HG03039 (cell line): ENCODE results near the gene HSP90B1.

Experiments
- ATAC-seq: cut with Tn5 transposase; IDR thresholded peaks from one replicate; pipeline ENCODE4 v1.9.1; 2021; ENCODE audit warnings: mild to moderate bottlenecking, moderate library complexity; ENCODE audit not compliant: unreplicated experiment

HSP90B1 gene

DNA sequence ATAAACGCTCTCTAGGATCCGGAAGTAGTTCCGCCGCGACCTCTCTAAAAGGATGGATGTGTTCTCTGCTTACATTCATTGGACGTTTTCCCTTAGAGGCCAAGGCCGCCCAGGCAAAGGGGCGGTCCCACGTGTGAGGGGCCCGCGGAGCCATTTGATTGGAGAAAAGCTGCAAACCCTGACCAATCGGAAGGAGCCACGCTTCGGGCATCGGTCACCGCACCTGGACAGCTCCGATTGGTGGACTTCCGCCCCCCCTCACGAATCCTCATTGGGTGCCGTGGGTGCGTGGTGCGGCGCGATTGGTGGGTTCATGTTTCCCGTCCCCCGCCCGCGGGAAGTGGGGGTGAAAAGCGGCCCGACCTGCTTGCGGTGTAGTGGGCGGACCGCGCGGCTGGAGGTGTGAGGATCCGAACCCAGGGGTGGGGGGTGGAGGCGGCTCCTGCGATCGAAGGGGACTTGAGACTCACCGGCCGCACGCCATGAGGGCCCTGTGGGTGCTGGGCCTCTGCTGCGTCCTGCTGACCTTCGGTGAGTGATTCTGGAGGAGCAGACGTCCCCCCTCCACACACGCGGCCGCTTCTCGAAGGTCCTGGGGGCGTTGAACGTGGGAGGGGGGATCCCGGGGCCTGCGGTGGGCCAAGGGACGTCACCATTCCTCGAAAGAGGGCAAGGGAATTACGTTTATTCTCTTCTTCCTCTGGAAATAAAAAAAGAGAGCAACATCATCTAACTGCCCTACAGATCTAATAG, at the start of gene HSP90B1:
HSP90B1 (plus strand) TSS at position 377 of the 753 bp plus-strand sequence; CDS start at position 483, 106 bp downstream.
- peak; percentile 51 for ATAC-seq

DNA sequence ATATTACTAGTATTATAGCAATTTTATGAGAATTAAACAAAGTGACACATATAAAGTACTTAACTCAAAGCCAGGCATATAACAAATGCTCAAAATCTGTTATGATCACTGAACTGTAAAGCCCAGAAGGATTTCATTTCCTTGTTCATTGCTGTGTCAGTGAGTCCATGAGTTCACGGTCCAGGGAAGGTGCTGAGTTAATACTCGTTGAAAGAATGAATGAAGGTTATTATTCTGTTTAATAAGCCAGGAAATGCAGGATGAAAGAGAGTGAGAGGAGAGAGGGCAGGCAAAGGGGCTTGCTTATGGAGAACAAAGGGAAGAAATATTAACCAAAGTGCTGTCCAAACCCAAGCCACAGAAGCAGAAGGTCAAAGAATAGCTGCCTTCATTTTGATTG, 48.9 kb upstream of the HSP90B1 start:
- ATAC-seq: no peak

DNA sequence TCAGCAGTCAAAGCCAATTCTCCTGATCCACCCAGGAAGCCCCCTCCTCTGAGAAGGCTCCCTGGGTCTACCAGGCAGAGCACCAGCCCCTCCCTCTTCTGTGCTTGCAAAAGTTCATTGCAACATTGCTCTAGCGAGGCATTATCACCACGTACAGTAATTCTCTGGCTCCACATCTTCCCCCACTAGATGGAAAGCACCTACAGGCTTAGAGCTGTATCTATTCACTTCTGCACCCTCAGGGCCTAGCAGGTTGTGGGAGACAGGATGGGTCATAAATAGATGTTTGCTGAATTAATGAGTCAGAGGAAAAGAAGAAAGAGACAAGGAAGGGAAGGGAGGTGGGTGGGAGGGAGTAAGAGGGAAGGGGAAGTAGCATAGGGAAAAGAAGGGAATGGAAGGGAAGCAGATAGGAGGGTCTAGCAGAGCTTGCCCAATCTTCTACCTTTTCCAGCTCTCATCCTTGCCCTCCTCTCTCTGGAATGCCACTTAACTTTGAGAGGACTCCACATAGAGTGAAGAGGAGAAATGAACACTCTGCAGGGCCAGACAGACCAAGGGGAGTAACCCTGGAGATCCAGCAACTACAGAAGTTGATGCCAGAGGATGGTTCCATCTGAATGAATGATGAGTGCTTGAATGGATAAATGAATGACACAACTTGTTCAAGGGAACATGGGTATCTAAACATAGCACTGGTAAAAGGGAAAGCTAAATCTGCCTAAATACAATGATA, 47.2 kb upstream of the HSP90B1 start:
- ATAC-seq: no peak

DNA sequence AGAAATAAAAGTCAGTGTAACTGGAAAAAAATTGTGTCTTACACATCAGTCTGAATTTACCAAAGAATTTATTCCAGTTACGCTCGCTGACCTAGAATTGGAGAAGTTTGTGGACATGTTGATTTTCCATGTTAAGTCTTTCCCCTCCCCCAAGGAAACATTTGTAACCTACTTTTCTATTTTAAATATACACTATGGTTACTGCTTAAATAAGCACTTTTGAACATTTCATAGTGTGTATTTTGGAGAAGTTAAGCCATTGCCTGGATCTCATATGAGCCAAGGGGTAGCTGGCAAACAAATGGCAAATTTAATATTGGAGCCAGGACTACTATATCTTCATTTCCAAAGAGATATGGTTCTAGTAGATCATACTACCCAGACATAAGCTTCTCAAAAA, 46.3 kb upstream of the HSP90B1 start:
- no peak for ATAC-seq

DNA sequence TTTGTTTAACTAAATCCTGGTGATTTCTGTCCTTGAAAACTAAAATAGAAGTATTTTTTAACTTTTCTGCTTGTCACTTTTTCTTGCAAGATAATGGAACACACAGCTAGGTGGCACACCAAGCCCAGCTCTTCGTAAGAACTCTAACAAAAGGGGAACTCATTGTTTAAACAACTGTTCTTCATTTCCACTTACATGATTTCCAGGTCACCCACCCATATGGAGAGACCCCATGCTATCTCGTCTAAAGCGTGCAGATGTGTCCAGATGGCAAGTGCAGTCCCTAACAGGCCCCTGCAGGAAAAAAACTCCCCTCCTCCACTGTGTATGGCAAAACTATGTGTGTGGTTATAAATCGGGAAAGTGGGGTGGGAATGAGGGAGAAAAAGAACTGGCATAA, 45.9 kb upstream of the HSP90B1 start:
- no peak for ATAC-seq

DNA sequence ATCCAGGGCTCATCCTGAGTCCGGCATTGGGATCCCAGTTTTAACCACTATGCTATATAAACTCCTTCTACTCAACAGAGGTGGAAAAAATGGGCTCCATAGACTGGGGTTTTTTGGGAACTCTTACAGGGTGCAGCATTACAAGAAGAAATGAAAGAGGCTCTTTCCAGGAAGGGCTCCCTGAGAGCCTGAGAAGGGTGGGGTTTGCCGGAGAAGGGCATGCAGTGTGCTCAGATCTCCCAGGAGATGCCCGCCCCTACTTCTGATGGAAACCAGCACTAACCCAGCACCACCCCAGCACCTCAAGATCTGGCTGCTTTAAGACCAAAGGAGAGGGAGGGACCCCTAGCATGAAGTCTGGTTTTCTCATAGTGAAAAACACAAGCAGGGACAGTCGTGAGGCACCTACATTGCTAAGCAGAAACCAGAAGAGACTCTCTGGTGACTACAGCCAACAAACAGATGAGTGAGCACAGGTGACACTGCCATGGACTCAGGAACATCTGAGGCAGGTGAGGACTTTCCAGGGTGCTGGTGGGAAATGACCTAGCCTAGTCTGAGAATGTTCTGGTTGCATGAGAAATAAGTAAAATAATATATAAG, 43.9 kb upstream of the HSP90B1 start:
- no peak for ATAC-seq

DNA sequence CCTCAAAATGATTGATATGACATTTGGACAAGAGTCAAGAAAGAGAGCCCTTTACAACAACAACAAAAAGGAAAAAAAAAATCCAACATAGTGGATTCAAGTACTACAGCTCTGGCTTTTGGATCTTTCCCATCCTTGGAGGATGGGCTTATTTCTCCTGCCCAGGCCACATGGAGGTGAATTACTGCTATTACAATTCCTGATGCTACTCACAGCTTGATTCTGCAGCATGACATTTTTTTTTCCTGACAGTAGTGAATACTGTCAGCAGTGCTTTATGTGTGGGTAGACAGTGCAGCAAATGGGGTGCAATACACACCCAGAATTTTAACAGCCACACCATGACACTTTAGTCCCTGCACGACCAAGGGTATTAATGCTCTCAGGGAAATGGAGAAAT, 42.5 kb upstream of the HSP90B1 start:
- ATAC-seq: no peak

DNA sequence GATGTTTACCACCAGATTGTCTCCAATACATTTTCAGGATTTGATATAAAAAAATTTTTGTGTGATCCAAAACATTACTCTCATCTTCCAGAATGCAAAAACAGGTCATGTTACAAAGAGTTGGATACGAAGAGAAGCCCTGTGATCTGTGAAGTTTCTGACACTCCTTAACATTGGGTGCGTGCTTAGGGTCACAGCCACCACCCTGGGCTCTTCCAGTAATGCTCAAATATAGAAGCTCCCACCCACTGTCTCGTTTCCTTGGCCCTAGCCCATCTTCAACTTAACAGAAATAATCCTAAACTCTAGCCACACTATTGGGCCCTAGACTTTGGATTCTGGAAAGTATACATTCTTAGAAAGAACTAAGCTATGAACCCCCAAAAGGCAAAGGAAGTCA, 32.9 kb upstream of the HSP90B1 start:
- no peak for ATAC-seq

DNA sequence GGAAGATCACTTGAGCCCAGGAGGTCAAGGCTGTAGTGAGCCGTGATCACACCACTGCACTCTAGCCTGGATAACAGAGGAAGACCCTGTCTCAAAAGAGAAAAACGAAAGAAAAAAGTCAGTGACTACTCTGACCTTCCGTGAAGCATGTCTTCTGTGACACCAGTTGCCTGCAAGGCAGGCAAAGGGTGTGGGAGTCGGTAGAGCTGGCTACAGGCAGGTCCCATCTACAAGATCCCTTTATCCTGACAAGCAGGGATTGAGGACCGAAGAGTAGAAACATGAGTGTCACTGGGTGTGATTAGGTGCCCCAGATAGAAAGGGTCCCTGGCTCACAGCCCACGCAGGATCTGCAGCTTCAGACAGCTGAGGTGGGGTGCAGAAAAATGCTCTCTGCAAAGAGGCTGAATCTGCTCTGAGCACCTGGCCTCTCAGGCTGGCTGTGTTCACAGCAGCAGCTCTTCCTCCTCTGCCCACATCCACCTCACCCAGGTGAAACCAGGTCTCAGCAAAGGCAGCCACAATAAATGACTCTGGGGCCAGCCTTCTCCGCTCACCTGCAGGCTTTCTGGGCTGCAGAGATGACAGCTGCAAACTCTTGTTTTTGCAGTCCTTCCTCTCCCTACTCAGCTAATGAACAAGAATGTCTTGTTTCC, 28.6 kb upstream of the HSP90B1 start:
- no peak for ATAC-seq

DNA sequence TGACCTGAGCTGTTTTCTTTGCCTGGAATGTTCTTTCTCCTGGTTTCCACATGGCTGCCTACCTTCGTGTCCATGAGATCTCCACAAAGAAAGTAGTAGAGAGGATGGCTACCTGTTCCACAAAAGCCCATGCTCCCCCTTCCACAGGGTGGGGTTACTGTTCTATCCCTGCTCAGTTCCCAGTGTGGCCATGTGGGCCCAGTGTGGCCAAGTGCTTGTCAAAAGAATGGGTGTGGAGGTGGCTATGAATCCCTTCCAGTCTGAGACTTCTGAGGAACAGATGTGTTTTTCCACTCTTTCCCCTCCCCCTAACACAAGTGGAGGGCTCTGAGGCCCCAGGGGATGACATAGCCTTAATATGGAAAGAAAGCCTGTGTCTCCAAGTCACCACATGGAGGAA, 26.2 kb upstream of the HSP90B1 start:
- ATAC-seq: no peak

DNA sequence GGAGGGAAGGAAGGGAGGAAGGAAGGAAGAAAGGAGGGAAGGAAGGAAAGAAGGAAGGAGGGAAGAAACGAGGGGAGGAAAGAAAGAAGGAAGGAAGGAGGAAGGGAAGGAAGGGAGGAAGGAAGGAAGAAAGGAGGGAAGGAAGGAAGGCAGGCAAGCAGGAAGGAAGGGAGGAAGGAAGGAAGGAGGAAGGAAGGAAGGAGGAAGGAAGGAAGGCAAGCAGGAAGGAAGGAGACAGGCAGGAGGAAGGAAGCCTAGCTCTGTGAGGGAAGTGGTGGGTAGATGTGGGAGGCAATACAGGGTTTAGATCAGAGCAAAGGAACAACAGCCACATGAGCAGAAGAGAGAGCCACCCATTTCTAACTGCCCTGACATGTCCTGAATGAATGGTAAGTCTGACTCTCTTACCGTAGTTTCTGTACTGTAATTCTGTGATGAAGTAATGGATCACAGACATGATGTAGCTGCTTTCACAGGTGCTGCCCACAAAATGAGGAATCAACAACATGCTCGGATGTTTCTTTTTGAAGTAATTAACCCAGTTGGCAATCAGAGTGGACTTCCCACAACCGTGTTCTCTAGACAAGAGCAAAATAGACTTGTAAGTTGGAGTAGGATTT, 24.4 kb upstream of the HSP90B1 start:
- no peak for ATAC-seq

DNA sequence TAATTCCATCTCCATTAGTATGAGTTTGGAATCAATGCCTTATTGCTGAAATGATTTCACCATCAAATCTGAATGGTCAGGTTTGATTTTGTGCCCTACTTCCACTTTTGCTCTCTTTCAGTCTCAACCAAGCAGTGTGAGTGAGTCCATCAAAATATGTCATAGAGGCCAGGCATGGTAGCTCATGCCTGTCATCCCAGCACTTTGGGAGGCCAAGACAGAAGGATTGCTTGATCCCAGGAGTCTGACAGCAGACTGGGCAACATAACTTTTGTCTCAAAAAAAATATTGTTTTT, 22.0 kb upstream of the HSP90B1 start:
- ATAC-seq: no peak

DNA sequence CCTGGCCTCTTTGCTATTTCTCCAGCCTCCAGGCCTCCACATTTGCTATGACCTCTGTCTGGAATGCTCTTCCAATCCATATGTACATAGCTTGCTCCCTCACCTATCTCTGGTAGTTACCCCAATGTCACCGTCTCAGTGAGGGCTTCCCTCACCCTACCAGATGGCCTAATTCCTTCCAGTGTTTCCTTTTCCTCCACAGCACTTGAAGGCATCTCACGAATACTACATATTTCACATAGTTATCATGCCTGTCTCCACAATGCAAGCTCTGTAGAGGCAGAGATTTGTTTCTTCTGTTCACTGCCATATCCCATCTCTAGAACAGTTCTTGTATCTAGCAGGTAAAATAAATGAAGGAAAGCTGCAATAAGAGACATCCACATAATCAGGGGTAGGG, 21.3 kb upstream of the HSP90B1 start:
- ATAC-seq: no peak

DNA sequence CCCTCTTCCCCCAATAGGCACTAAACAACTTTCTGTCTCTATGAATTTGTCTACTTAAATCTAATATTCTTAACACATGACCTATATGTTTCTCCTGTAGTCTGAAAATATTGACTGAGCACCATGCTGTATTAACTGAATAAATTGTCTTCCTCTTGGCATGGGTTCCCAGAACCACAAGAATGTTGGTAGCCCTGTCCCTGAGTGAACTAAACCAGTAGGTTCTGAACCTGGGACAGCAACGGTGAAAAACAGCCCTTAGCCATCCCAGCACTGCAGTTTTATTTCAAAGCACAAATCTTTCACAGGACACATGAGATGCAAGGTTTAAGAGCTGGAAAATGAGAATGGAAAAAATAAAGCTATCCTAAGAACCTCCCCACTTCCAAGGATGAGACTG, 20.4 kb upstream of the HSP90B1 start:
- no peak for ATAC-seq

DNA sequence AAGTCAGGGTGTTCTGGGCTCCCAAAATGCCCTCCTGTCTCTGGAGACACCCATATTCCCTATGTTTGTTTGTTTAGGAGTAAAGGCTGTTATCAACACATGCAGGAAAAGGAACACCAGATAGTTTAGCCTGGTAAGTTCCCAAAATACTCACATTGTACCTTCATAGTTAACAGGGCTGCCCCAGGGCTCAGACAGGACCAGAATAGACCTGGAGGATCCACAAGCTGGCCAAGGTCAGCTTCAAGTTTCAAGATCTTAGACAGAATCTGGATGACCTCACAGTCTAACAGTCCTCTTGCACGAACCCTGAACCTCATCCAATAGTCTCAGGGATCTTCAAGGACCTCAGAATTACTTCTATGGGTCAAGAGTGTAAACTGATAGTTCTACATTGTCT, 18.1 kb upstream of the HSP90B1 start:
- ATAC-seq: no peak

DNA sequence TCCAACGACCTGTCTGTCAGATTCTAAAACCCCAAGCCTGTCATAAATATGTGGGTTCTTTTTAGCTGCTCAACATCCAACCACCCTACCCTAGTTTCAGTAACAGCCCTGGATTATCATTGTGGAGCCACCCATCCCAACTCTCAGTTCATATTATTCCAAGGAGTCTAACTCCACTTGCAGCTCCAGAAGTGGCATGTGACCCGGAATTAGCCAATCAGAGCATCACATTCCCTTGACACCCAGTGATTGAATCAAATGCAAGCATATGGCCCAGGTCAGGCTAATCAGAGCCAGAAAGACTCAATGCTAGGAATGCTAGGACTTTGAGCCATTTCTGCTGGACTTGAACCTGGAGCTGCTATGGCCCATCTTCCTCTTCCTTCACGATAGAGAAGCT, 17.1 kb upstream of the HSP90B1 start:
- ATAC-seq: no peak

DNA sequence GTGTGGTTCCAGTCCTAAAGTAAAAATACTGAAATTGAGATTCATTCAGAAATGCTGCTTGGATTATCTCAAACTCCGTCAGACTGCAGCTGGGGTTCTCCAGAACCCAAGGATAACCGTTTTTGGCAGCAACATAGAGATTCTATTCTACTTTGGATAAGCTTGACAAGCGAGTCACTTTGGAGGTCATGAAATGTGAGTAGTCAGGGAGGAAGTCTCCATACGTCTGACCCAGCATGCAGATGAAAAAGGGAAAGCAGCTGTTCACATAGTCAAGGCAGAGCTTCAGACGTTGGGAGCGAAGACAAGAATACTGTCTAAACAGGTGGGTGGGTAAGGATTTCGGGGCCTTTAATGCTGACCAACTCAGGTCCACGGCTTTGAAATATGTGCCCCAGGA, 14.9 kb upstream of the HSP90B1 start:
- no peak for ATAC-seq

DNA sequence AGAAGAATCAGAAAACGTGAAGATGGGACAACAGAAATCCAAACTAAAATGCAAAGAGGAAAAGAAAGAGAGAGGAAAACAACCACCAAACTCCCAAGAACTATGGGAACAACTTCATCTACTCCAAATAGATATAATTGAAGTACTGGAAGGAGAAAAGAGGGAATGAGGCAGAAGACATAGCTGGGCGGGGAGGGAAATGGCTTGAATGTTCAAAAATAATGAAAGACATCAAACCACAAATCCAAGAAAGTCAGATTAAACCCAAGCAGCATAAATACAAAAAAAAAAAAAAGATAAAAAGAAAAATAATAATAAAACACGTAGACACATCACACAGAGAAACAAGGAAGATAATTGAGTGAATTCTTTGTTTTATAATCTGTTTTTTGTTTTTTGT, 12.3 kb upstream of the HSP90B1 start:
- ATAC-seq: no peak

DNA sequence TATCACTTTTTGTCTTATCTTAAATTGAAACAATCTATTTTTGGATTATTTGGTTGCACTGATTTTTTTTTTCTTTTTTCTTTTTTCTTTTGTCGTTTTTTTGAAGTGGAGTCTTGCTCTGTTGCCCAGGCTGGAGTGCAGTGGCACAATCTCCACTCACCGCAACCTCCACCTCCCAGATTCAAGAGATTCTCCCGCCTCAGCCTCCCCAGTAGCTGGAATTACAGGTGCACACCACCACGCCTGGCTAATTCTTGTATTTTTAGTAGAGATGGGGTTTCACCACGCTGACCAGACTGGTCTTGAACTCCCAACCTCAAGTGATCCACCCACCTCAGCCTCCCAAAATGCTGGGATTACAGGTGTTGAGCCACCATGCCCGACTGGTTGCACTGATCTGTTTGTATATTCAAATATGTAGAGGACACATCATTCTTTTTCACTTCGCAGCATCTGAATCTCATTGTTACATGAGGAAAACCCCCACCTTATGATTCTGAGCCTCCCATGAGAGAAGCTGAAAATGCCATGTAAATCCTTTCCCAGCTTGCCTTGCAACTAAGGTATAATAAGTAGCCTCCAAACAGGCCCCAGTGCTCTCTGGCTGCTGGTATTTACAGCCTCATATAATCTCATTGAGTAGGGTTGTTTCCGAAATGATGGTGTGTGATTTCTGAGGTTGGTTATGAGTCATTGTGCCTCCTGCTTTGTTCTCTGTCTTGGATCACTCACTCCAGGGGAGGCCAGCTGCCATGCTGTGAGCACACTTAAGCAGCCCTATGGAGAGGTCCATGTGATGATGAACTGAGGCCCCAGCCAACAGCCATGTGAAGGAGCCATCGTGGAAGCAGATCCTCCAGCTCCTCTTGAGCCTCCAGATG, 5.2 kb upstream of the HSP90B1 start:
- peak; percentile 36 for ATAC-seq

DNA sequence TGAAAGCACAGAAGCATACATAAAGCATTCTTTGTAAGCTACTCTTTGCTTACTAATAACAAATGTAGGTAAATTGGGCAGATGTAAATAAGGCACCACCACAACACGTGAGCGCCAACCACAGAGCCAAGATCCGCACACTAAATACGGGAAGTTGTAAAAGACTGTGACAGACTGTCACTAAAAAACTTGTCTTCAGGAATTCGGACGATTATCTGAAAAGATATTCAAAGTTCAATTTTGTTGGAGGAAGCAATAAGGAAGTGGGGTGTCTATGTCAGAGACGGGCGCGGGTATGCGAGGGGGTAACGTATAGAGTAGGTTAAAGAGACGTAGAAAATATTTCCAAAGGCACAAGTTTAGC, 1.5 kb upstream of the HSP90B1 start:
- no peak for ATAC-seq
